NCI-H2196 (cell line): ENCODE data around the gene MVP.
"Not testable (repeated sequence)": the region's sequence is repeated elsewhere in the genome, so short reads cannot be mapped to it uniquely, and the experiment has no call there.

ENCODE experiments used
- DNase-seq: peaks from one replicate; lab custom pipeline; 2025; ENCODE audit not compliant: unreplicated experiment; lab: John Stamatoyannopoulos, UW

The MVP gene

DNA sequence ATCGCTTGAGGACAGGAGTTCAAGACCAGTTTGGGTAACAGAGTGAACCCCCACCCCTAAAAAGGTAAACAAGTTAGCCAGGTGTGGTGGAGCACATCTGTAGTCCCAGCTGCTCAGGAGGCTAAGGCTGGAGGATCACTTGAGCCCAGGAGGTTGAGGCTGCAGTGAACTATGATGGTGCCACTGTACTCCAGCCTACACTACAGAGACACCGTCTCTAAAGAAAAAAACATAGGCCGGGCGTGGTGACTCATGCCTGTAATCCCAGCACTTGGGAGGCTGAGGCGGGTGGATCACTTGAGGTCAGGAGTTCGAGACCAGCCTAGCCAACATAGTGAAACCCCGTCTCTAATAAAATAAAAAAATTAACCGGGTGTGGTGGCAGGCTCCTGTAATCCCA, 48.8 kb downstream of the MVP start:
- DNase-seq = not testable (repeated sequence)

DNA sequence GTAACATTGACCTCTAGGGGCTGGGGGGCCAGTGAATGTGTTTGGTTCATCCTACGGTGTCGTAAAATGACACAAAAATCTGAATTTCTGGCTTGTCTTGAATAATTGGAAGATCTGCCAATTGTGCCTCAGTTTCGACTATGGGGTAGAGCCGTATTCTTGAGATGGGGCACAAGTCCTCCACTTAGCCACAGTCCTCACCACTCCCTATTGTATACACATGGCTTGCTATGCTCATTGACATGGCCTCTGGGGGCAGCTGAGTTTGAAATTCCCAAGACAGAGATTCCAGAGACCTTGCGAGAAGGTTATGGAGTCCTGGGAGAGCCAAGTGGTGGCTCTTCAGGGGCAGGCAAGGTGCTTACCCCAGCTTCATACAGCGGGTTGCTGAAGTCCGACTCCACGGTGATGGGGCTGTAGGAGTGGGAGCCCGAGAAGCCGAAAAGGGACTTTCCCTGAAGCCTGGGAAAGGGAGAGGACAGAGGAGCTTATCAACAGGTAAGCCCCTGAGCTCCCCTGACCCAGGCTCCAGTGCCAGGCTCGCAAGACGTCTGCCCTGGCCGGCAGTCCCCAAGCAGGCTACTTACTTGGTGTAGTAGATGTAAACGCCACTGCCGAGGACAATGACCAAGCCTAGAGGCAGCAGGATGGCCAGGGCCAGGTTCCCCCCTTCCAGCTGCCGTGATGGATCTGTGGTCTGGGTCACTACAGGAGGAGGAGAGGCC, 51.7 kb downstream of the MVP start:
- DNase-seq = no peak

DNA sequence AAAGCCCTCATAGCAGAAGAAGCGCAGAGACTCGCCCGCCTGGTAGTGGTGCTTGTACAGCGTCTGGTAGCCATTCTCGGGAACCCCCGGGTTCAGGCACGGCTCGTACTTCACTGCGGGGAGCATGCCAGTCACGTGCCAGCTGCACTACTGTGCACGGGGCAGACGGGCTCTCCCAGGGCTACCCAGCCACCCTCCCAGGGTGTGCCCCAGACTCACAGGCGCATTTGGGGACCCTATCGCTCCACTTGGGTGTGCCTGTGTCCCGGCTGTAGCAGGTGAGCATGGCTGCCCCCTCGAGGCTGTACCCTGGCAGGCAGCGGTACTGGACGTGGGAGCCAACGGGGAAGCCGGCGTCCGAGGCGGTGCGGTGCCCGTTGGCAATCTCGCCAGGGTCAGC, 53.1 kb downstream of the MVP start:
- no peak for DNase-seq

DNA sequence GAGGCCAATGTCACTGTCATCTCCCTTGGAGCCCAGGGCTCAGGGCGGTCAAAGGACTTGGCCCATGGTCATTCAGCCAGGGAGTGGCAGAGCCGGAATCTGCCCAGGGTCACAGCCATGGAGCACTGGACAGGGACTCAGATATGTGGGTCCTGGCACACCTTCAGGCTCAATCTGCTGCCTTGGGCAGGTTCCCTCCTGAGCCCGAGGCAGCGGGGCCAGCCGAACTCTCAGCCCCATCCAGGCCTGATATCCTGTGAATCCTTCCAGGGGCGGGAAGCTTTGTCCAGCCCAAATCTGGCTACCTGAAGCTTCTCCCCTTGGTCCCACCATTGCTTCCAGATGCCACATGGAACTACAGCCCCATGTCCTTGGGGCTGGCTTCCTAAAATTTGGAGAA, 54.9 kb downstream of the MVP start:
- DNase-seq = no peak

DNA sequence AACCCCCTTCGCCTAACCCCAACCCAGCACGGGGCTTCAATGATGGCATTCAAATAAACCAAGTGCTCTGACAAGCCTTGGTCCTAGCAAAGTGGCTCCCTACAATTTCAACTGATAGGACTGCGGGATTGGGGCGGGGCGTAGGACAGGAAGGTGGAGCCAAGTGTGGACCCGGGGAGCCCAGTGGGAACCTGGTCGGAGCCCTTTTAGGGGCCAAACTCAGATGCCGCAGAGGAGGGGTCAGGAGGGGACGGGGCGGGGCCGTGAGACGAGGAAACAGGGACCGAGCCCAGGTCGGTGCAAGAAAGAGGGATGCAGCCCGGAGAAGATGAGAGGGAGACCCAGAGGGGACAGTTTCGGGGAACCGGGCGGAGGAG, 55.9 kb downstream of the MVP start:
- no peak for DNase-seq

DNA sequence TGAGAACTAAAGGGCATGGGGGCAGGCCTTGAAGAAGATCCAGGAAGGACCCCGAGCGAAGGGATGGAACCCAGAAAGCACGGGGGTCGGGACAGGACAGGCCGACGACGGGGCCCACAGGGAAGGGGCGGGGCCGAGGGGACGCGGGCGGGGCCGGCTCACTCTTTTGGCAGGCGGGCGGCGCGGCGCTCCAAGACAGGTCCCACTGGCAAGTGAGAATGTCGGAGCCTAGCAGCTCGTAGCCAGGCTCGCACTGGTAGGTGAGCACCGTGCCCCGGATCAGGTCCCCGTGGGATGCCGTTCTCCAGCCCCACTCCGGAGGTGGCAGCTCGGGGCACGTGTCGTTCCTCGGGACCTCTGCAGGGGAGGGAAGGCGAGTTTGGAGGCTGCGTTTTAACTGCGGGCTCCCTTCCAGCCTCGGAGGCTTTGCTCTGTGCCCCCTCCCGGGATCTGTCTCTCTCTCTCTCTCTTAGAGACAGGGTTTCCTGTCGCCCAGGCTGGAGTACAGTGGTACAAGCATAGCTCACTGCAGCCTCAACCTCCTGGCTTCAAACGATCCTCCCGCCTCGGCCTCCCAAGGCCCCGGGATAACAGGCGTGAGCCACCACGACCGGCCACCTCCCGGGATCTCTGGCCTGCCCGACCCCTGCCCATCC, 56.5 kb downstream of the MVP start:
- DNase-seq = no peak

DNA sequence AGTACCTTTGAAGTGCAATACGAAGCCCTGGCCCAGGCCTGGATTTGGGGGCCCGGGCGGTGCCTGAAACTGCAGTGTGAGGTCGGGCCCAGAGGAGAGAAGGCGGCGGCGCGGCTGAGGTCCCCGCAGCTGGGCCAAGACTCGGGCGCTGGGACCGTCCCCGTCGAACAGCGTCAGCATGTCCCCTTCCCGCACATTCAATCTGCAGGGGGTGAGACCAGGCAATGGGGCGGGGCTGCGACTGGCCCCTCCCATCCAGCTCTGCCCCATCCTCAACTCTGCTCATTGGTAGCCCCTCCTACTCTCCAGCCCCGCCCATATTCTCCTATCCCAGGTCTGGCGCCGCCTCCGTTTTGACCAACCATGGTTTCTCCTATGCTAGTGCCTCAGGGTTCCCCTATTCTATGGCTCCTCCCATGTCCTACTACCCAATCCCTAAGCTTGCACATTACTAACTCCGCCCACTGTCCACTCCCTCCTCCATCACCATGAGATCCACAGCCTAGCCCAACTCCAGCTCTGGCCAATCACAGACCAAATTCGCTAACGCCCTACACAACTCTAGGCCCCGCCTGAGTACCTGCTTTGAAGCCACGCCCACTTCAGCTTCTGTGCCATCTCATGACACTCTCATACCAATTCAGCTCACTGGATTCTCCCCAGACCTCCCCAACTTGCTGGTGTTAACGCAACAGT, 57.2 kb downstream of the MVP start:
- peak; percentile 34 for DNase-seq

DNA sequence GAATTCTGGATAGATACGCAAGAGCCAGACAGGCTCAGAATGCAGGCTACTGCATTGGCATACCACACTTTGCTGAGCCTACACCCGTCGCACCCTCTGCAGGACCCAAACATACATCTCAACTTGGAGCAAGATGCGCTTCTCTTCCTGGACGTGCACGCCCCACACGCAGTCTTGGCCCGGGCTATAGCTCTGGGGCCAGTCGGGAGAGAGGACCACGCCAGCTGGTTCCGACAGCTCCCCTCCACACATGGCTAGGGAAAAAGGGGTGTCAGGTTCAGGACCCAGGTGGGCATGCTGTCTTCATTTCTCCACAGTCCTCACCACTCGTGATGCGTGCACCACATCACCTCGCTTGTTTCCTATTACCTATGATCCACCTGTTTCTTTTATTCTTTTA, 57.9 kb downstream of the MVP start:
- no peak for DNase-seq

DNA sequence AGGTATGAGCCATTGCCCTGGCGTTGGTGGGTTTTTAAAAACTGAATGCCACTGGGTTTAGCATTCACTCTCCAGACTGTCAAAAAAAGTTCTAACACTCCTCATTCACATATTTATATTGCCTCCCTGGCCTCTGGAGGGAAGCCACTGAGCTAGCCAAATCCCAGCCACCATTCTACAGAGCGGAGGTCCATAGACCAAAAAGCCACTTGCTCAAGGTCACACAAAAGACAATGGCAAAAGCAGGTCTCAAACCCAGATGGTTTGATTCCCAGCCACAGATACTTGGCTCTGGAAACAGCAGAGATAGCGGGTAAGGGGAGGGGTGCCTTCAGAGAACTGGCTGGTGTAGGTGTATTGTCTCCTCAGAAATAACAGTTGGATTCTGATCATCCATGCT, 60.8 kb downstream of the MVP start:
- no peak for DNase-seq

DNA sequence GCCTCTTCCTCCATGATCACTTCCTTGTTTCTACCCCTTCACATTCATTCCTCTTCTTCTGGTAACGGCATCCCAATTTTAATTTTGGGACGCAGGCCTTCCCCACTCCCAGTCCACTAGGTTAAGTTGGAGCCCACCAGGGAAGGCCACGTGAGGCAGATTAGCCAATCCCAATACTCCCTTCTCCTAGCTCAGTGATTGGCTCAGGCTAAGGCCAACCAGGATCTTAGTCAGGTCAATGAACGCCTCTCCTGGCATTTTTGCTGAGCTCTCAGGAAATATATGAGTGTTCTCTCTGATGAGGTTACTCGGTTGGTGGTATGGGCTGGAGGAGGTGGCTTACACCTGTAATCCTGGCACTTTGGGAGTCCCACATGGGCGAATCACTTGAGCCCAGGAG, 63.7 kb downstream of the MVP start:
- DNase-seq = no peak

DNA sequence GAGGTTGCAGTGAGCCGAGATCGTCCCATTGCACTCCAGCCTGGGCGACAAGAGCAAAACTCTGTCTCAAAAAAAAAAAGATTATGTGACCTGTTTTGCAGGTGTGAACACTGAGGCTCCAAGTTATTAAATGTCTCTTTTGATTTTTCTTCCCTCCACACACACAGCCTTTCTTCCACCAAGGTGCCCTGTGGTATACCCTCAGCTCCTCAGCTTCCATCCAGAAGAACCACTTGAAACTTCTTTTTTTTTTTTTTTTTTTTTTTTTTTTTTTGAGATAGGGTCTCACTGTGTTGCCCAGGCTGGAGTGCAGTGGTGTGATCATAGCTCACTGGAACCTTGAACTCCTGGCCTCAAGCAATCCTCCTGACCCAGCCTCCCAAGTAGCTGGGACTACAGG, 69.1 kb downstream of the MVP start:
- not testable (repeated sequence) for DNase-seq

DNA sequence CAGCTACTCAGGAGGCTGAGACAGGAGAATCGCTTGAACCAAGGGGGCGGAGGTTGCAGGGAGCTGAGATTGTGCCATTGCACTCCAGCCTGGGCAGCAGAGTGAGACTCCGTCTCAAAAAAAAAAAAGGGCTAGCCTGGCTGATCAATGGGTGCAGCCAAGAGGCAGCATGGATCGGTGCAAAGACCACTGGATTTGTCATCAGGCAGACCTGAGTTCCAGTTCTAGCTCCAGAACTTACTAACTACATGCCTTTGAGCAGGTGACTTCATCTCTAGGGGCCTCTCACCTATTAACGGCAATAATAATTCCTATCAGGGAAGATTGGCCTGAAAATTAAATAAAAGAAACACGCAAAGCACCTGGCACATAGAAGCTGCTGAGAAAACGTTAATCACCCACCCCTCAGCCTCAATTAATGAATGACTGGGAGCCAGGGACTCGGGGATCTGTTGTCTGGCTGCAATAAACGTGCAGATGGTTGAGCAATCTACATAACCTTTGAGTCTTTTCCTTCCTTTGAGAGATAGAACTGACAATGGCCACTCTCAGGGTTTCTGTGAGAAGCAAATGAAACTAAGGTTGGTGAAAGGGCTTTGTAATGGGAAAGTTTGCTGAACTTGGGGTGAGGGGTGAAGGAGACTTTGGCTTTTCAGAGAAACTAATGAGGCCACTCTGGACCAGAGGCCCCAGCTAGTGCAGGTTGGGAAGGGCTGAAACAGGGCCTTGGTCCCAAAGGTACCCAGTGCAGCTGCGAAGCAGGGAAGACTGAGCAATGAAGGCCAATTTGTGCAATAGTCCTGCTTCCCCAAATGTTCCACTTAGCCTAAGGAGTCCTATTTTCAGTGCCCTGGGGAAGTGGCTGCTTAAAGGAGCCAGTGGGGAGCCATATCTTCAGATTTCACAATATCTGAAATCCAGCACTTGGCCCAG, 71.5 kb downstream of the MVP start:
- no peak for DNase-seq

DNA sequence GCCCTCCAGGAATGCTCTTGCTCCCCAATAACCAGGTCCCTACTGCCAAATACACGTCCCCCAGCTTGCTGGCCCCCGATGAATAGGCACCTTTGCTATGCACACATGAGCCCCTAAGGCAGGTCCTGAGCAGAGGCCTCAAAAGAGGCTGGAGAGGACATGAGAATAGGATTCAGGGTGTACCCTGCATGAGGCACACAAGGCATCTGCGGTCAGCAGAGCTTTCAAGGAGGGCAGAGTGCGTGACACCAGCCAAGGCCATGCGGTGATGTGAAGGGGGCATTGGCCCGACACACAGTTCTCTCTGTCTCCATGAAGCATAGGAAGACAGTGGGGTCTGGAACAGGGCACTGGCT, 72.2 kb downstream of the MVP start:
- no peak for DNase-seq

DNA sequence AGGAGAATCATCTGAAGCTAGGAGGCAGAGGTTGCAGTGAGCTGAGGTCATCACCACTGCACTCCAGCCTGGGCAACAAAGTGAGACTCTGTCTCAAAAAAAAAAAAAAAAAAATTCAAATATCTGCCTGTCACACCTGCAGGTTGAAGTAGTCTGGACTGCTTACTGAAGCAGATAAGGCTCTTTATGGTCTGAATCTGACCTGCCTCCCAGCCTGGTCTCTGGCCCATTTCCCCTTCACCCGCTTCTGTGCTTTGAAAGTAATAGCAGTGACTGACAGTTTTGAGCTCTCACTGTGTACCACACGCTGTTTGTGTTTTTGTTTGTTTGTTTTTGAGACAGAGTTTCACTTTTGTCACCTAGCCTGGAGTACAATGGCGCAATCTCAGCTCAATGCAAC, 73.3 kb downstream of the MVP start:
- no peak for DNase-seq

DNA sequence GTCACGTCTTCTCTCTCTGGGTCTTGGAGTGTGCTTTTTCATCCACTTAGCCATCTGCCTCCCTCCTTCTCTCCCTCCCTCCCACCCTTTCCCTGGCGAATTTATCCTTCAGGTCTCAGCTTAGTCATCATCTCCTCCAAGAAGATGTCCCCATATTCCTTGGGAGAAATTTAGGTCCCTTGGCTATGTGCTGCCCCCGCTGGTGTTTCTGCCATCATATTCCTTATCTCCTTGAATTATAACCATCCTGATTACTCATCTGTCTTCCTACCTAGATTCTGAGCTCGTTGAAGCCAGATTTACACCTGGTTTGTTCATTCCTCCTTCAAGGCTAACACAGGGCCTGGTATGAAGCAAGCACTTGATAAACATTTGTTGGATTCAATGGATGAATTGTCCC, 74.1 kb downstream of the MVP start:
- no peak for DNase-seq

DNA sequence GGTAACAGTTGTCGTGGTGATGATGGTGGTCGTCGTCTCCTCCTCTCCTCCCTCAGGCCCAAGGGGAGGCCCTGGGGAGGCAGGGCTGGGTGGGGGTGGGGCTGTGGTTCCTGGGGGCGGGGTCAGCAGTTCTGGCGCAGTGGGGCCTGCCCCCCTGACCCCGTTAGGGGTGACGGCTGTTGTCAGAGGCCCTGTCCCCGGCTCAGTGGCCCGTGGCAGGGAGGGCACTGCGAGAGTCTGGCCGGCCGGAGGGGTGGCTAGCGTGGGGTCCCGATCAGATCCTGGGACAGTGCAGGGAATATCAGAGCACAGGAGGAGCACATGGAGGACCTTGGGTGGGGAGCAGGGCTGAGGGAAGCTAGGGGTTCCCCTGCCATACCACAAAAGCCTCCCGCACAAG, 76.6 kb downstream of the MVP start:
- DNase-seq = no peak

DNA sequence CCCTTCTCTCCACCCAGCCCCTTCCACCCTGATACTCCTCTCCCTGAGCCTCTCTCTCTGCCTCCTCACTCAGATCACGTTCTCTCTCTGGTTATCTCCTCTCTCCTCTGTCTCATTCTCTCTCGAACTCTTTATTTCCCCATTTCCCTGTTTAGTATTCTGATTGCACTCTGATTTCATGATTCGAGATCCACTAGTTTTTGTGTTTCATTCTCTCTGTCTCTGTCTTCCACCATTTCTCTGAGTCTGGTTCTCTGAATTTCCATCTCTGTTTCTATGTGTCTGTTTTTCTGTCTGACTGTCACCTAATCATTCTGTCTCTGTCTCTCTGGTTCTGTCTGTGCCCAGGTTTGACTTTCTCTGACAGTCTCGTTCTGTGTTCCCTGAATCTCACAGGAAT, 77.1 kb downstream of the MVP start:
- no peak for DNase-seq
